ACHN (cell line): ENCODE data around the gene SATB2.
A peak's percentile ranks its signal among the peaks of the same experiment; 100 is the strongest.

ENCODE experiments used
- DNase-seq: peaks from one replicate; pipeline ENCODE4 v3.0.0-alpha.2; 2015
- in situ Hi-C: cut with HindIII; loops from 2 replicates; pipeline ENCODE4 v1.10.0; 2017; ENCODE audit warnings: low sequenced_read_pairs, low pct_ligation_motif_present, low pct_unique_long_range_greater_than_20kb

Gene SATB2

DNA sequence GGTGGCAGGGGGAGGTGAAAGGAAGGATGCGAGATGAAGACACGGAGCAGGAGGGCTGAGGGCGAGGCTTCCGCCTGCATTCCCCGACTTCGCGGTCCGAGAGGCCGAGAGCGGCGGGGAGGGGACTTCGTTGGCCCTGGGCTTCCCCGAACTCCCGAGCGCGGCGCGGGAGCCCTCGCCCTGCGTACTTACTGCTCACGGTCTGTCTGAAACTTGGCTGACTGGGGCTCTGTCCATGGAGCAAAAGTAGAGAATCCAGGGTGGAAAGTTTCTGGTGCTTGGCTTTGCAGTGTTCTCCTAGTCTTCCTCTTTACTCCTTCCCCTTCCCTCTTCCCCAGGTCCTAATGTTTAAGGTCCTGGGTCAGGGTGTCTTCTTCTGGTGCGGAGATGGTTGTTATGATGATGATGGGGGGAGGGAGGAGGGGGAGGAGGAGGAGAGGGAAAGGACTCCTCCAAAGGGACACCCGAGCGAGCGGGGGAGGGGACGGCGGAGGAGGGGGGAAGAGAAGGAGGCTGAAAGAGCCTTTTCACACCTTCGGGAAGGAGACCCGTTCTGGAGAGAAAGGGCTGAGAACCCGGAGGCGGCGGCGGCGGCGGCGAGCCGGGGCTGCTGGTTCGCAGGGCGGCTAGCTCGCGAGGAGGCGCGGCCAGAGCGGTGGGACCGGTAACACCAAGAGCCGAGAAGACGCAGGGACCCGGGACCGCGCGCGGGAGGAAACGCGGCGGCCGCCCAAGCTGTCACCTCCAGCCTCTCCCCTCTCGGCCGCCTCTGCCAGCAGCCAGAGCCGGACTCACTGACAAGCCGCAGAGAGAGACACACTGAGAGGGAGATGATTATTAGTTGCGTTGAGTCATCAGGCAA, at the start of gene SATB2:
SATB2 (minus strand) TSS at position 793 of the 862 bp plus-strand sequence. CDS start 1,902 bp downstream, outside the sequence.
- peak; percentile 71 for DNase-seq
- in situ Hi-C loops = no loop called here

DNA sequence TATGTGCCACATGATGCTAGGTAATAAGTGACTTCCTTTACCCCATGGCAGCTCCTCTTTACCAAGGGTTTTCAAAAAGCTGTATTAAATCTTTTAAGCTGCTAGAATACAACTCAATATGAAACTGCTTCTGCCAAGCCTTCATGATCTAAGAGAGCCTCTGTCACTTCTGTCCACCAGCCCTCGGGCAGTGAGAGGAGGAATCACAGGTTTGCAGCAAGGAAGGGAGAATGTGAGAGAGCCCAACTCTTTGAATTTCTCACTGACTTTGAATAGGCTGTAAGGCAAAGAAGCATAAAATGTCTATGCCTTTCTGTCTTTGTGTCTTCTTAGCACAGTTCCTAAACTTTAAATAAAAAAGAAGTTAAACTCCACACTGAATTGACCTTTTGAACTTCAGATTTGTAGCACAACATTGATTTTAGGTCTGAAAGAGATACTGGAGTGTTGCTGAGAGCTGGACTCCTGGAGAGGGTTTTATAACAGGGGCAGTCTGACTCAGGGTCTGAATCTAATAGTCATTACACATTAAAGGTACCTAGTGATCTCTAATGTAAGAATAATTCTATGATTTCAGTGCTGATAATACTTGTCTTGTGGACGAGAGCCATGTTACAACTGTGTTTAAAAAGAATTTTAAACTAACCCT, 48.1 kb upstream of the SATB2 start:
- in situ Hi-C loops = no loop called here
- no peak for DNase-seq

- in situ Hi-C loops = no loop called here
- no peak for DNase-seq
These were observed 45.4 kb upstream of the SATB2 start for GRCh38 chr2:199503148-199503547.

GRCh38 chr2:199499005-199499404, 41.3 kb upstream of the SATB2 start:
- DNase-seq = no peak
- in situ Hi-C loops = no loop called here

DNA sequence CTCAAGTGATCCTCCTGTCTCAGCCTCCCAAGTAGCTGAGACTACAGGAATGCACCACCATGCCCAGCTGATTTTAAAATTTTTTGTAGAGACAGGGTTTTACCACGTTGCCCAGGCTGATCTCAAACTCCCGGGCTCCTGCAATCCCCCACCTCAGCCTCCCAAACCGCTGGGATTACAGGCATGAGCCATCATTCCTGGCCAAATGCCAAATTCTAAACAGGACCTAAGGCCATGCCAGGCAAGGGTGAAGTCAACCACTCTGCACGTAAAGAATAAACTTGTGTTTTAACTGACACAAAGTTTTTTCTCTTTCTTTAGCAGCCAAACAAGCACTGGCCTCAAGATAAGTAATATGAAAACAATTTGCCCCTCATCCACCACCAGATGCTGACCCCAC, 37.4 kb upstream of the SATB2 start:
- in situ Hi-C loops = no loop called here
- no peak for DNase-seq

DNA sequence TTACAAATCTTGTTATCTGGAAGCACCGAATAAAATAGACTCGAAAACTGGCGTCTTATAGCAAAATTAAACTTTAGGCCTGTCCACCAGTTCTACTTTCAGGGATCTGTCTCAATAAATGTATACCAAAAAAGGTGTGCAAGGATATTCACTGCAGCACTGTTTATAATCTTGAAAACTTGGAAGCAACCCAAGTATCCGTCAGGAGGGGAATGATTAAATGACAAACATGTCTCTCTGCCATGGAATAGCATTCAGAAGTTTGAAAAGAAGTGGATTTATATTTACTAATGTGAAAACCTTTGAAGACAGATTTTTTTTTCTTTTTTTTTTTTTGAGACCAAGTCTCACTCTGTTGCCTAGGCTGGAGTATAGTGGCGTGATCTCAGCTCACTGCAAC, 32.3 kb upstream of the SATB2 start:
- in situ Hi-C loops = no loop called here
- no peak for DNase-seq

GRCh38 chr2:199488772-199489400, 31.1 kb upstream of the SATB2 start:
- in situ Hi-C loops = no loop called here
- peak; percentile 72 for DNase-seq

DNA sequence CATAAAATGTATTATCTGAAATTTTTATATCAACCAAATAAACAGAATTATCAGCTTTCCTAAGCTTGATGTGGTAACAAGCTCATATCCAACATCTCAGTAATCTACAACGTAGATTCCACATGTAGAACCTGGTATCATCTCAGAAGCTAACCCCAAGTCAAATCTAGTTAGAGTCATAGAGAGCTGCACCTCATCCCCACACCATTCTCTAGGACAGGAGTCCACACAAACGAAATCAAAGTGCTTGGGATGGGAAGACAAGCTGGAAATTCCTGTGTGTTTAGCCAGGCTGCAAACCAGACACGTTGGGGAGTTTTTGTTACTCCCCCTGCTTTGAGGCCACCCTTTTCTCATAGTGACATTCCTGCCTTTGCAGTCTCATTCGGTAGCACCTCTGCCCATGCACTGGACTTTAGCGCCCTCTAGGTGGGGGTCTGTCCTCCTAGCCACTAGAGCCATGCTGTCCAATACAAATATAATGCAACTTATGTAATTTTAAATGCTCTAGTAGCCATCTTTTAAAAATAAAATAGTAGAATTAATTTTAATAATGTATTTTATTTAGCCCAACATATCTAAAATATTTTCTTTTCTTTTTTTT, 28.1 kb upstream of the SATB2 start:
- peak; percentile 71 for DNase-seq
- in situ Hi-C loops = no loop called here

- DNase-seq = peak; percentile 36
- in situ Hi-C loops = no loop called here
These were observed 27.2 kb upstream of the SATB2 start for GRCh38 chr2:199484927-199485326.

DNA sequence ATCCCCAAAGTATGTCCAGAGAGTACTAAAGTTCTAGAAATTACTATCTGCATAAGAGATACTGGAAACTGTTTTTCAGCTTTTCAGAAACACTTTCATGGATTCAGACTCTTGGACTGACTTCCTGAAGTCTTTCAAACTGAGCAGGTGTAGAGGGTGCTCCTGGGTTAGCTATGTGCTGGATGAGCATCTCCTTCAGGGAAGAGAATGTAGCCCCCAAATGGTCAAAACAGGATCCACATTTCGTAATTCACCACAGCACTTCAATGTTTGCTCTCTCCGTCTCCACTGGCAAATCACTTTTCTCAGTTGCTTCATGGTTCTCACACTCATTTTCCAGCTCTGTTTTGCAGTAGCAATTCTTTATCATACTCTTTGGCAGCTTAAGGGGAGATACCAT, 23.2 kb upstream of the SATB2 start:
- DNase-seq = no peak
- in situ Hi-C loops = no loop called here

DNA sequence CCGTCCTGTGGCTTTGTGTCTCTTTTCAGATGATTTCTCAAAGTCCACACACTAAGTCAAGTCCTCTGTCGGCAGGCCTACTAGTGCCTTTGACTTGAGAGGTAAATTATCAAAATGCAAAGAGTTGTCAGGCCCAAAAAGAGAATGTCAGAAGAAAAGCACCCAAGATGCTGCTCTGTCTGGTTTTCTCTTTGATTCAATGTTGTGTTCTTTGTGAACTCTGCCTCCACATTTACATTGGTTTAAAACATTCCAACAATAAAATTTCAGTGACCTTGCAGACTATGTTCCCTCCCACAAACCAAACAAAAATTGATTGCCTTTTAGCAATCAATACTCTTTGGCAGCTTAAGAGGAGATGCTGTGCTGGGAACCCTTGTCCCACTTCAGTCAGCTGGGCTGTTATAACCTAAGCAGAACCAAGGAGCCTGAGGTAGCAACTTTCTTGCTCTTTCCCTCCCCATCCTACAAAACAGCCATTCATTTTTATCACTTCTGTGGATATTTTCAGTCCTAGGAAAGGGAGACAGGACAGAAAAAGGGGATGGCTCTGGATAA, 19.6 kb upstream of the SATB2 start:
- DNase-seq = no peak
- in situ Hi-C loops = no loop called here

DNA sequence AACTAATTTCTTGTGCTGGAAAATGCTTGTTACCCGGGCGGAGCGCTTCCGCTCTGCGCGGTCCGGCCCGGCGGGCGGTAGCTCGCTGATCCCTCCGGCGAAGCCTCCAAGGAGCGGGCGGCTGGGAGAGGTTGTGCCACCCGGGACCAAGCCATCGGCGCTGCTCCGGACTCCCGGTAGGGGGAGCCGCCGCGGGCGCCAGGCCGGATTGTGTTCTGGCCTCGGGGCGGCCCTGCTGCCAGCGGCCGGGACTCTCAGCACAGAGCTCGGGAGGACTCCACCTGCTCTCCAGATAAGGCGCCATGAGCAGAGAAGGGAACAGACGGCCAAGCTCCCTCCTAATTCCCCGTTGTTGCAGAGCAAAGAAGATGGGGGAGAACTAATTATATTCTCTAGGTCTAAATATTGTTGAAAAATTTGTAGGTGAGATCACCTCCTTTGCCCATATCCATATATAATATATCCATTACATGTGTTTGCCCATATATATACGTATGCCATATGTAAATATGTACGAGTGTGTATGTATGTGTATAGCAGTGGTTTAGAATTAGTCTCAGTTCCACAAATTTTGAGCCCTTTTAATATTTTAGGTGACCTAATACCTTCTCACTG, 13.8 kb upstream of the SATB2 start:
- DNase-seq = peak; percentile 86
- in situ Hi-C loops = no loop called here

- in situ Hi-C loops = no loop called here
- DNase-seq = no peak
These were observed 13.1 kb upstream of the SATB2 start for GRCh38 chr2:199470672-199471442.

GRCh38 chr2:199470361-199470671, 12.6 kb upstream of the SATB2 start:
- no peak for DNase-seq
- in situ Hi-C loops = no loop called here

DNA sequence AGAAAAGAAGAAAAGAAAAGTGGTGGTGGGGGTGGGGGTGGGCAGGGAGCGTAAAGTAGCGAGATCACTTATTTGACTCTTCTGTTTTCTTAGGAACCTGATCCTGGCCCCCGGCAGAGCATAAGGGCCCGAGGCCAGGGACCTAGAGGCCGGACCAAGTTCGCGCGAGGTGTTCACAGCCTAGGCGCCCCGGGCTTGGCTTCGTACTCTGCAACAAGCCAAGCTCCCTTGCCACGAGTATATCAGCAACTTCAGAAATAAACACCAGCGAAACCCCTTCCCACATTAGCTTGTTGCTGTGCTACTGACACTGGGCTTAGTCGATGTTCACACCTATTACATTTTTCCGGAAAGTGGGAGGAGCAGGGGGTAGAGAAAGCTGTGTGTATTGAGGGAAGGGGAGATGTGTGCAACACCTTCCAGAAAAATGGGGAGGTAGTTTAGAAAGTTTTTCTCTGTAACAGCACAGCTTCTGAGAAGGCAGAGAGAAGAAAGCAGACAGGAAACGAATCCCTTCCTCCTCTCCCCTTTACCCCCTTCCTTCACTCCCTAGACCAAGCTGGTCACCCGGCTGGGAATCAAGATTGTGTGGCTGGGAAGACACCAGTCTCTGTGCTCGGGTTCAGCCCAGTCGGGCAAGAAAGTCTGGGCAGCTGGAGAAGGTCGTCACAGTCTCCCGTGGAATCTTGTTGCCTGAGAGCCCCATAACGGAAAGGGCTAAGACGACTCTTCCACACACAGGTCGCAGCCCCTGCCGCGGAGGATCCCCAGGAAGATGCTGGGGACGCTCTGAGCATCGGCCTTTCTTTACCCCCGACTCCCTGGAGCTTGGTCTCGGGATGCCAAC, 12.0 kb upstream of the SATB2 start:
- no peak for DNase-seq
- in situ Hi-C loops = no loop called here

DNA sequence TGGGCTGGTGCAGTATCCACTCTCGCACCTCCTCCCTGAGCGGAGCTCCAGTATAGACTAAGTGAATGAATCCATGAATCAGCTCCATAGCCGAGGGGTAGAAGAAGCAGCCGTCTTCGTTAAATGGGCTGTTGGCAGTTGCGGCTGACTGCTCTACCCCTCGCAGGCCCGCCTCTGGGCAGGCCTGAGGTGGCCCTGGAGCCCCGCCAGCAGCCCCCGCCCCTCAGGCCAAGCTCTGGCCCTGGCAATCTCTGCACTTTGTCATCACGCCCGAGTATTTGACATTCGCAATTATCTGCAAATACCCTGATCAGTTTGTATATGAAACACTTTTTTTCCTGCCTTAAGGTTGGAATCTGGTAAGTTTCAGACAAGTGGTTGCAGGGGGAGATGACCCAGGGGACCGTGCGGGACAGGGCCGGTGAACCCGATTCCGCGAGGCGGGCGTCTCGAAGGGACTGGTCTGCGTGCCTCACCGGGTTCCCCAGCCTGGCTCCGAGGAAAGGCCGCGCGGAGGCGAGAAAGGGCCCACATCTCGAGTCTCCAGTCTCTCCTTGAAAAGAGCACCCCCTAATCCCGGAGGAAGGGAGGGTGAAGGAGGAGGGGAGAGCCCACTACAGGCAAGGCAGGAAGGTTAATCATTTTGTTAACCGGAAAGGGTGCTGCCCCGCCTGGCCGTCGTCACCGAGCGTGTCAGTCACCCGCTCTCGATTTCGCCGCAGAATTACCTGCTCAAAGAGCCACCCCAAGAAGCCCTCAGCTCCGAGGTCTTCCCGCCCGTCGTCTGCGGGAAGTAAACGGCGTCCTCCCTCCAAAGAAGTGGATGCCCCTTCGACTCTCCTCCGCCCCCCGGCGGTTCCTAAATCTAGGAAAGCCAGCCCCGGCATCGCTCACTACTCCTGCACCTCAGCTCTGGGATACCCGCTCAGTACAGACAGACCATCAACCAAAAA, 11.1 kb upstream of the SATB2 start:
- in situ Hi-C loops = no loop called here
- no peak for DNase-seq
